D721Med (cell line): ENCODE measurements around the gene PLXNA4.
A peak's percentile ranks its signal among the peaks of the same experiment; 100 is the strongest.

Source experiments
- DNase-seq: peaks from one replicate; pipeline ENCODE4 v3.0.0; 2011; ENCODE audit warnings: low spot score; ENCODE audit not compliant: insufficient read length
- FAIRE-seq: peaks from 2 replicates; lab custom pipeline; 2011; peaks lifted over from hg19 to GRCh38; lab: Jason Lieb, UNC
- CTCF ChIP-seq: IDR thresholded peaks from 2 replicates; pipeline ENCODE4 v1.5.1; 2012; ENCODE audit warnings: mild to moderate bottlenecking, control low read depth; ENCODE audit not compliant: insufficient read depth; ENCODE audit errors: missing control alignments

Gene PLXNA4

GRCh38 chr7:132240821-132241422 lies 335.3 kb downstream of the PLXNA4 start:
- no peak for DNase-seq
- no peak for TF ChIP-seq CTCF
- no peak for FAIRE-seq

- FAIRE-seq (no peak), DNase-seq (no peak)
- TF ChIP-seq CTCF, result no peak
Measured at GRCh38 chr7:132240262-132240661, 336.0 kb downstream of the PLXNA4 start.

- DNase-seq, result no peak
- no peak for FAIRE-seq
- TF ChIP-seq CTCF, result no peak
Measured at GRCh38 chr7:132239422-132239994, 336.8 kb downstream of the PLXNA4 start.

GRCh38 chr7:132234711-132235110 lies 341.6 kb downstream of the PLXNA4 start:
- no peak for FAIRE-seq

GRCh38 chr7:132232406-132232805 lies 343.9 kb downstream of the PLXNA4 start:
- no peak for TF ChIP-seq CTCF
- DNase-seq (peak; percentile 57), FAIRE-seq (no peak)

More at GRCh38 chr7:132234711-132235110, 341.6 kb downstream of the PLXNA4 start:
- no peak for DNase-seq
- no peak for TF ChIP-seq CTCF

- no peak for TF ChIP-seq CTCF
- DNase-seq (no peak), FAIRE-seq (no peak)
Measured at GRCh38 chr7:132230462-132230861, 345.8 kb downstream of the PLXNA4 start.

GRCh38 chr7:132228240-132228639 lies 348.0 kb downstream of the PLXNA4 start:
- no peak for TF ChIP-seq CTCF
- no peak for DNase-seq
- FAIRE-seq, result no peak
